Smooth muscle cell of the pulmonary artery (primary cell): ENCODE results near the gene HSCB. TPM values are rescaled to one million over a fixed set of nuclear protein-coding genes. Genes with fewer than 3 reads are reported as not detected.

Experiments used
- total RNA-seq: library from RNA; depleted of rRNA; stranded (reverse); fragments of >200 nt; gene quantifications from 2 replicates; pipeline ENCODE4 v1.2.3, GENCODE V29; 2014

The HSCB gene, protein sequence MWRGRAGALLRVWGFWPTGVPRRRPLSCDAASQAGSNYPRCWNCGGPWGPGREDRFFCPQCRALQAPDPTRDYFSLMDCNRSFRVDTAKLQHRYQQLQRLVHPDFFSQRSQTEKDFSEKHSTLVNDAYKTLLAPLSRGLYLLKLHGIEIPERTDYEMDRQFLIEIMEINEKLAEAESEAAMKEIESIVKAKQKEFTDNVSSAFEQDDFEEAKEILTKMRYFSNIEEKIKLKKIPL
- 10.4 and 10.8 TPM in 2 replicates for total RNA-seq

GRCh38 chr22:28741785-28742561 lies at the start of gene HSCB, which contains the start of gene CHEK2:
Gene HSCB (plus strand): TSS chr22:28742039. CDS start chr22:28742096, 57 bp downstream.
Gene CHEK2 (minus strand): TSS chr22:28741820. CDS start chr22:28734721, 7,099 bp downstream.

GRCh38 chr22:28772633-28773460 lies 31.0 kb downstream of the HSCB start, which contains the start of gene CCDC117:
Gene CCDC117 (plus strand): TSS chr22:28772695. CDS start chr22:28772850, 155 bp downstream.

GRCh38 chr22:28800308-28801041 lies 58.6 kb downstream of the HSCB start, which contains the start of gene XBP1:
Gene XBP1 (minus strand): TSS chr22:28800569.

Other genes with a start within 250 kb of the HSCB start
- 29.3 and 36.5 TPM in 2 replicates for gene TTC28, start 62.2 kb upstream of the HSCB start, total RNA-seq
- 5.3 and 8.3 TPM in 2 replicates for gene CHEK2, start 219 bp upstream of the HSCB start, total RNA-seq
- gene CCDC117, start 30.7 kb downstream of the HSCB start, total RNA-seq: 10.1 and 16.6 TPM in 2 replicates
- 159 and 211 TPM in 2 replicates for gene XBP1, start 58.5 kb downstream of the HSCB start, total RNA-seq
- gene ZNRF3, start 141.5 kb downstream of the HSCB start, total RNA-seq: 3.6 and 6.3 TPM in 2 replicates